Cardiac fibroblast (primary cell): ENCODE measurements around the gene CCDC77.
A peak's percentile ranks its signal among the peaks of the same experiment; 100 is the strongest.
"Not testable (repeated sequence)": the region's sequence is repeated elsewhere in the genome, so short reads cannot be mapped to it uniquely, and the experiment has no call there.

Experiments used
- DNase-seq, 2 donors: peaks; one replicate each; pipeline versions ENCODE4 v3.0.0 to v3.0.0-alpha.2; 2010; ENCODE audit warnings: low read depth in 2 of 2
- H3K4me3 ChIP-seq, 2 donors: replicated peaks in 1 of 2; 1 replicate in 1 of 2; 2 replicates in 1 of 2; pipeline ENCODE4 v1.5.1; 2011; ENCODE audit warnings: low read depth in 2 of 2, low read length in 2 of 2, mild to moderate bottlenecking in 2 of 2, moderate library complexity in 1 of 2
- CTCF ChIP-seq: IDR thresholded peaks from one replicate; pipeline ENCODE4 v1.5.1; 2011; ENCODE audit warnings: low read depth, mild to moderate bottlenecking, low read length, inconsistent platforms

CCDC77 gene

DNA sequence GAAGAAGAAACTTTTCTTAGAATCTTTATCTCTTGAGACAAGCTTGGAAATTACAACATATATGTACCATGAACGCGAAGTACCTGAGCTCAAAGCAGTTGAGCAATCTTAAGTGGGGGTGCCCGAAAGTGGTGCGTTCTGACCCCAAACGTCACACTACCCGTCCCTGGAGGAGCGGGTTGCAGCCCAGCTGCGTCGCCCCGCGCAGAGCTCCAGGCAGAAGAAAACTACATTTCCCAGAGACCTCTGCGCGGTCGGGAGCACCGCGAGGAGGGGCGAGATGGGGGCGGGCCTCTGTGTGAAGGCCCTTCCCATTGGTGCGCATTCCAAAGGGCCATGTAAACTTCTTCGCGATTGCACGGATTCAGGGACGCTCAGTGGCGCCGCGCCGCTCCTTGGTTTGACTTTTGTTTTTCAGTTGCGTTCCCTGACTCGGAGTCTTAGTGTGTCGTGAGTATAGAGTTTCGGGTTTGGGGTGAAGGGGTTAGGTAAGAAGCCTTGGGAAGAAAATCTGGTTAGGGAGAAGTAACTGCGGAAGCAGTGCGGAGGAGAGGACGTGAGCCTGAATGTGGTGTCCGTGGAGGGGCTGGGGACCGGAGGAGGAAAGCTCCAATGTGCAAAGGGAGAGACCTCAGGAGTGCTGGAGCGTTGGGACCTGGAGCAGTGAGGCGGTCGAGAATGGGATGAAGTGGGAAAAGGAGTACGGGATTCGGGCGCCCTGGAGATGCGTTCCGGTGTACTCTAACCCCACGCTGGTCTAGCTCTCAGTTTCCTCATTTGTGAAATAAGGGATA is at the start of gene CCDC77:
CCDC77 (plus strand) TSS at position 410 of the 794 bp plus-strand sequence. CDS start 7,740 bp downstream, outside the sequence.
- DNase-seq: peak; percentile 93
- TF ChIP-seq CTCF: peak; percentile 31
- peak within 1 kb of the TSS; percentile 71 to 81 for H3K4me3 ChIP-seq

- no peak overlapping the region for H3K4me3 ChIP-seq
- TF ChIP-seq CTCF: no peak
- peak in 1 of 2 donors; percentile 41 for DNase-seq
Observed at GRCh38 chr12:356276-356988, 45.0 kb upstream of the CCDC77 start.

DNA sequence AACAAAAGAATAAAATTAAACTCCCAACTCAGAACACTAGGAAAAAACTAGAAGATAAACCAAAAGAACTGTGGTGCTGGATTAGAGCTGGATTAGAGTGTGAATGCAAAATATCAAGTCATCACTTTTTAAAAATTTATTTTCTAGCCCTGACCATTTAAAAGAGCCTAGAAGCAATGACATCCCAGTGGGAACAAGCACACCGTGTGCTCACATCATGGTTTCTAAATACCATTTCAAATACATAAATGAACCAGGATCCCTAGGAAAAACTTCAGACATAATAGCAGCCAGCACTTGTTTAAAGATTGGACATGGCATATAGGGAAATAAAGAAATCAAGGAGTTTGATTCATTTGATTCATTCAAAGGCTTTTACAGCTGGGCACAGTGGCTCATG is 42.4 kb upstream of the CCDC77 start:
- TF ChIP-seq CTCF: no peak
- H3K4me3 ChIP-seq: no peak overlapping the region
- peak in 1 of 2 donors; percentile 2 for DNase-seq

DNA sequence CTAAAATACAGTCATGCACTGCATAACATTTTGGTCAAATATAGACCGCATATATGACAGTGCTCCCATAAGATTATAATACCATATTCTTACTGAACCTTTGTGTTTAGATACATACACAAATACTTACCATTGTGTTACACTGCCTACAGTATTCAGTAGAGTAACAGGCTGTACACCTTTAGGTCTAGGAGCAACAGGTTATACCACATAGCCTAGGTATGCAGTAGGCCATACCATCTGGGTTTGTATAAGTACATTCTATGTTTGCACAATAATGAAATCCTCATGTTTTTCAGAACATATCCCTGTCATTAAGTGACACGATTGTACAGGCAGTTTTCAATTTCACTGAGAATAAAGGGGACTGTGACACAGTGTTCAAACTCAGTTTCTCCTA is 34.6 kb upstream of the CCDC77 start:
- no peak for DNase-seq
- H3K4me3 ChIP-seq: no peak overlapping the region
- no peak for TF ChIP-seq CTCF

DNA sequence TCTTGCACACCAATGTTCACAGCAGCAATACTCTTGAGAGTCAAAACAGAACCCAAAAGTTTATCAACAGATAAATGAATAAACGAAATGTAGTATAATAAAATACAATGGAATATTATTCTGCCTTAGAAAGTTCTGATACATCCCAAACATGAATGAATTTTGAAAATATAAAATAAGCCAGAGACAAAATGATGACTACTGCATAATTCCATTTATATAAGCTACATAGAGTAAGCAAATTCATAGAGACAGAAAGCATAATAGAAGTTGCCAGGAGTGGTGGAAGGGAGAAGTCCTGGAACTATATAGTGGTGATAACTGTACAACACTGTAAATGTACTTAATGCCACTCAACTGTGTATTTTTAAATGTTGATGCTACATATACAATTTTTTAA is 33.5 kb upstream of the CCDC77 start:
- no peak overlapping the region for H3K4me3 ChIP-seq
- DNase-seq: no peak
- TF ChIP-seq CTCF: no peak

DNA sequence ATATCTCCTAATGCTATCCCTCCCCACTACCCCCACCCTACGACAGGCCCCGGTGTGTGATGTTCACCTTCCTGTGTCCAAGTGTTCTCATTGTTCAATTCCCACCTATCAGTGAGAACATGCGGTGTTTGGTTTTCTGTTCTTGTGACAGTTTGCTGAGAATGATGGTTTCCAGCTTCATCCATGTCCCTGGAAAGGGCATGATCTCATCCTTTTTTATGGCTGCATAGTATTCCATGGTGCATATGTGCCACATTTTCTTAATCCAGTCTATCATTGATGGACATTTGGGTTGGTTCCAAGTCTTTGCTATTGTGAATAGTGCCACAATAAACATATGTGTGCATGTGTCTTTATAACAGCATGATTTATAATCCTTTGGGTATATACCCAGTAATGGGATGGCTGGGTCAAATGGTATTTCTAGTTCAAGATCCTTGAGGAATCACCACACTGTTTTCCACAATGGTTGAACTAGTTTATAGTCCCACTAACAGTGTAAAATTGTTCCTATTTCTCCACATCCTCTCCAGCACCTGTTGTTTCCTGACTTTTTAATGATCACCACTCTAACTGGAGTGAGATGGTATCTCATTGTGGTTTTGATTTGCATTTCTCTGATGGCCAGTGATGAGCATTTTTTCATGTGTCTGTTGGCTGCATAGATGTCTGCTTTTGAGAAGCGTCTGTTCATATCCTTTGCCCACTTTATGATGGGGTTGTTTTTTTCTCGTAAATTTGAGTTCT is 30.5 kb upstream of the CCDC77 start:
- DNase-seq, H3K4me3 ChIP-seq: not testable (repeated sequence)

GRCh38 chr12:386651-387050 is 14.8 kb upstream of the CCDC77 start:
- peak overlapping the region in 1 of 2 donors; percentile 85 for H3K4me3 ChIP-seq
- TF ChIP-seq CTCF: no peak
- peak; percentile 31 to 61 for DNase-seq
